ENCODE results near the gene PTPRJ.
A peak's percentile ranks its signal among the peaks of the same experiment; 100 is the strongest.

The PTPRJ gene

GRCh38 chr11:48167380-48167779 is 187.0 kb downstream of the PTPRJ start:
- H3K4me3 ChIP-seq (ENCODE audit: control insufficient read depth, low read depth, low read length), result no peak overlapping the region
- DNase-seq (ENCODE audit: low read depth), result no peak
- TF ChIP-seq CTCF (IDR thresholded peaks at IDR 0.05; ENCODE audit: control insufficient read depth, insufficient read depth, low read depth, low read length, missing control alignments), result no peak

GRCh38 chr11:48168815-48169214 is 188.5 kb downstream of the PTPRJ start:
- no peak for TF ChIP-seq CTCF (IDR thresholded peaks at IDR 0.05; ENCODE audit: control insufficient read depth, insufficient read depth, low read depth, low read length, missing control alignments)
- no peak for DNase-seq (ENCODE audit: low read depth)
- H3K4me3 ChIP-seq (ENCODE audit: control insufficient read depth, low read depth, low read length), result no peak overlapping the region

GRCh38 chr11:48169259-48169658 is 188.9 kb downstream of the PTPRJ start:
- no peak overlapping the region for H3K4me3 ChIP-seq (ENCODE audit: control insufficient read depth, low read depth, low read length)
- TF ChIP-seq CTCF (IDR thresholded peaks at IDR 0.05; ENCODE audit: control insufficient read depth, insufficient read depth, low read depth, low read length, missing control alignments), result no peak
- no peak for DNase-seq (ENCODE audit: low read depth)

GRCh38 chr11:48169717-48170116 is 189.4 kb downstream of the PTPRJ start:
- DNase-seq (ENCODE audit: low read depth), result no peak
- no peak overlapping the region for H3K4me3 ChIP-seq (ENCODE audit: control insufficient read depth, low read depth, low read length)
- TF ChIP-seq CTCF (IDR thresholded peaks at IDR 0.05; ENCODE audit: control insufficient read depth, insufficient read depth, low read depth, low read length, missing control alignments), result no peak

- TF ChIP-seq CTCF (IDR thresholded peaks at IDR 0.05; ENCODE audit: control insufficient read depth, insufficient read depth, low read depth, low read length, missing control alignments), result no peak
- no peak overlapping the region for H3K4me3 ChIP-seq (ENCODE audit: control insufficient read depth, low read depth, low read length)
- DNase-seq (ENCODE audit: low read depth), result peak; percentile 25
Observed at GRCh38 chr11:48170241-48171233, 190.2 kb downstream of the PTPRJ start.

- peak; percentile 31 for DNase-seq (ENCODE audit: low read depth)
- TF ChIP-seq CTCF (IDR thresholded peaks at IDR 0.05; ENCODE audit: control insufficient read depth, insufficient read depth, low read depth, low read length, missing control alignments), result peak; percentile 99
- no peak overlapping the region for H3K4me3 ChIP-seq (ENCODE audit: control insufficient read depth, low read depth, low read length)
Observed at GRCh38 chr11:48172818-48173609, 192.7 kb downstream of the PTPRJ start.

Measured in AG09309 (cell line).